Liver (tissue), 9 donors: Measurements from ENCODE around the gene PCDHA4. TPM values are rescaled to one million over a fixed set of nuclear protein-coding genes. Genes with fewer than 3 reads are reported as not detected.
A peak's percentile ranks its signal among the peaks of the same experiment; 100 is the strongest.

Source experiments
- DNase-seq: peaks from one replicate; pipeline ENCODE4 v3.0.0-alpha.2; 2017; ENCODE audit warnings: low spot score
- H3K27ac ChIP-seq, 2 donors: one replicate each; pipeline ENCODE4 v1.7.0; 2013; ENCODE audit warnings: inconsistent platforms in 2 of 2, low read length in 2 of 2, control low read depth in 1 of 2, low read depth in 1 of 2, mild to moderate bottlenecking in 1 of 2
- H3K27me3 ChIP-seq, 4 donors: one replicate each; pipeline versions ENCODE4 v1.6.1 to v1.7.0; 2013; ENCODE audit warnings: low read length in 3 of 4, inconsistent platforms in 1 of 4, mild to moderate bottlenecking in 1 of 4, moderate library complexity in 1 of 4; ENCODE audit not compliant: control insufficient read depth in 4 of 4, insufficient read depth in 4 of 4
- H3K36me3 ChIP-seq, 4 donors: one replicate each; pipeline versions ENCODE4 v1.6.1 to v1.7.0; 2013; ENCODE audit warnings: low read length in 3 of 4, mild to moderate bottlenecking in 3 of 4, low read depth in 1 of 4, moderate library complexity in 1 of 4; ENCODE audit not compliant: control insufficient read depth in 4 of 4, insufficient read depth in 3 of 4
- H3K4me1 ChIP-seq, 4 donors: one replicate each; pipeline versions ENCODE4 v1.6.1 to v1.7.0; 2013; ENCODE audit warnings: low read length in 3 of 4, mild to moderate bottlenecking in 3 of 4, moderate library complexity in 1 of 4; ENCODE audit not compliant: control insufficient read depth in 4 of 4, insufficient read depth in 4 of 4
- H3K4me3 ChIP-seq, 3 donors: one replicate each; pipeline versions ENCODE4 v1.6.1 to v1.7.0; 2013; ENCODE audit warnings: low read length in 3 of 3, control low read depth in 1 of 3, low read depth in 1 of 3, mild to moderate bottlenecking in 1 of 3
- H3K9ac ChIP-seq, 2 donors: one replicate each; pipeline ENCODE4 v1.7.0; 2013; ENCODE audit warnings: low read length in 2 of 2, mild to moderate bottlenecking in 2 of 2, moderate library complexity in 2 of 2, control low read depth in 1 of 2, low read depth in 1 of 2
- H3K9me3 ChIP-seq, 4 donors: one replicate each; pipeline versions ENCODE4 v1.6.1 to v1.7.0; 2013; ENCODE audit warnings: low read length in 3 of 4; ENCODE audit not compliant: control insufficient read depth in 4 of 4
- ATF3 ChIP-seq: IDR thresholded peaks from 2 replicates; pipeline ENCODE4 v1.6.1; 2016; ENCODE audit warnings: antibody characterized with exemption
- CTCF ChIP-seq: fragments of 150-350 bp; IDR thresholded peaks from 2 replicates; pipeline ENCODE4 v1.5.1; 2017; ENCODE audit warnings: improper control_type of control experiment, low read depth, low read length; ENCODE audit not compliant: missing input control
- EGR1 ChIP-seq, 2 donors: IDR thresholded peaks; 2 replicates each; pipeline ENCODE4 v1.6.1; 2016 to 2018; ENCODE audit warnings: antibody characterized with exemption in 2 of 2, low read depth in 2 of 2
- FOXA1 ChIP-seq: IDR thresholded peaks from 2 replicates; pipeline ENCODE4 v1.6.1; 2016; ENCODE audit warnings: antibody characterized with exemption
- FOXA2 ChIP-seq: IDR thresholded peaks from 2 replicates; pipeline ENCODE4 v1.6.1; 2016; ENCODE audit warnings: antibody characterized with exemption
- GABPA ChIP-seq, 2 donors: IDR thresholded peaks in 1 of 2; conservative IDR thresholded peaks in 1 of 2; 2 replicates each; pipeline ENCODE4 v1.6.1; 2016; ENCODE audit warnings: antibody characterized with exemption in 2 of 2, mild to moderate bottlenecking in 1 of 2, moderate library complexity in 1 of 2
- HNF4A ChIP-seq, 2 donors: conservative IDR thresholded peaks; 2 replicates each; pipeline ENCODE4 v1.6.1; 2016; ENCODE audit warnings: antibody characterized with exemption in 2 of 2, mild to moderate bottlenecking in 2 of 2
- HNF4G ChIP-seq: IDR thresholded peaks from 2 replicates; pipeline ENCODE4 v1.6.1; 2016; ENCODE audit warnings: antibody characterized with exemption
- JUND ChIP-seq, 2 donors: IDR thresholded peaks; 2 replicates each; pipeline ENCODE4 v1.6.1; 2016; ENCODE audit warnings: antibody characterized with exemption in 2 of 2
- MAX ChIP-seq: IDR thresholded peaks from 2 replicates; pipeline ENCODE4 v1.6.1; 2016; ENCODE audit warnings: antibody characterized with exemption
- NR2F2 ChIP-seq: IDR thresholded peaks from 2 replicates; pipeline ENCODE4 v1.6.1; 2016; ENCODE audit warnings: antibody characterized with exemption
- RAD21 ChIP-seq, 2 donors: IDR thresholded peaks; 2 replicates each; pipeline ENCODE4 v1.6.1; 2016; ENCODE audit warnings: antibody characterized with exemption in 2 of 2, mild to moderate bottlenecking in 2 of 2
- REST ChIP-seq: IDR thresholded peaks from 2 replicates; pipeline ENCODE4 v1.6.1; 2016; ENCODE audit warnings: antibody characterized with exemption, mild to moderate bottlenecking
- RXRA ChIP-seq, 2 donors: IDR thresholded peaks; 2 replicates each; pipeline ENCODE4 v1.6.1; 2017 to 2018; ENCODE audit warnings: antibody characterized with exemption in 2 of 2, mild to moderate bottlenecking in 1 of 2
- SP1 ChIP-seq: IDR thresholded peaks from 2 replicates; pipeline ENCODE4 v1.6.1; 2018; ENCODE audit warnings: antibody characterized with exemption, mild to moderate bottlenecking
- TAF1 ChIP-seq: conservative IDR thresholded peaks from 2 replicates; pipeline ENCODE4 v1.6.1; 2016; ENCODE audit warnings: antibody characterized with exemption, mild to moderate bottlenecking
- YY1 ChIP-seq: IDR thresholded peaks from 2 replicates; pipeline ENCODE4 v1.6.1; 2016; ENCODE audit warnings: antibody characterized with exemption, mild to moderate bottlenecking
- ZBTB33 ChIP-seq: IDR thresholded peaks from 2 replicates; pipeline ENCODE4 v1.6.1; 2016; ENCODE audit warnings: antibody characterized with exemption
- WGBS: extraction: QIAGEN DNeasy Blood & Tissue Kit; methylation state at CpG from one replicate; pipeline ENCODE4 v1.1.7; 2013; 5-methylcytosine and 5-hydroxymethylcytosine counted together
- polyA plus RNA-seq, 2 donors: library from polyadenylated mRNA; stranded (reverse) in 1 of 2; unstranded in 1 of 2; fragments of 200-250 nt in 1 of 2; fragments of >200 nt in 1 of 2; fragmentation: Nextera tagmentation in 1 of 2; extraction: Ambion mirVana in 1 of 2; gene quantifications; one replicate each; pipeline versions ENCODE4 v1.2.1 to v1.2.3, GENCODE V29; 2013 to 2015
- total RNA-seq, 2 donors: library from RNA; depleted of rRNA; stranded (reverse); fragments of >200 nt; gene quantifications; one replicate each; pipeline ENCODE4 v1.2.3, GENCODE V29; 2014
- donor health status: healthy.
- donor health status: healthy.
- donor health status: healthy.
- donor health status: healthy.
- donor health status: healthy.

The PCDHA4 gene
- total and polyA plus RNA-seq, 4 donors: 0.01 to 0.09 (median 0.07) TPM

GRCh38 chr5:140857987-140858240, 51.0 kb downstream of the PCDHA4 start:
- H3K9me3 ChIP-seq: peaks cover 23 to 37% (median 35%) of the 10 kb centered on the region in 4 donors
- no peak overlapping the region for H3K9ac ChIP-seq
- H3K4me1 ChIP-seq: no peaks in the 10 kb centered on the region
- 63% methylated on average over 22 of the region's 22 CpGs for WGBS
- TF ChIP-seq CTCF: no peak
- peak overlapping the region in 2 of 3 donors; percentile 18 to 30 for H3K4me3 ChIP-seq
- DNase-seq: no peak
- peaks cover 0 to 12% (median 4%) of the 10 kb centered on the region in 4 donors for H3K27me3 ChIP-seq
- no peak overlapping the region for H3K27ac ChIP-seq
- peaks cover 0 to 4% (median 0%) of the 10 kb centered on the region in 4 donors for H3K36me3 ChIP-seq

GRCh38 chr5:140862441-140863295, 55.8 kb downstream of the PCDHA4 start:
- WGBS: 38% methylated on average over 76 of the region's 76 CpGs
- Histone ChIP-seq H3K27me3 (peaks cover 0 to 8% (median 6%) of the 10 kb centered on the region in 4 donors), H3K9me3 (peaks cover 9 to 29% (median 26%) of the 10 kb centered on the region in 4 donors), H3K36me3 (peaks cover 0 to 4% (median 0%) of the 10 kb centered on the region in 4 donors), H3K4me1 (no peaks in the 10 kb centered on the region), H3K9ac (no peak overlapping the region), H3K4me3 (peak overlapping the region in 1 of 3 donors; percentile 24), H3K27ac (no peak overlapping the region)
- TF ChIP-seq ATF3 (no peak), EGR1 (IDR thresholded peaks at IDR 0.05; ENCODE audit: low read depth in 2 of 2) (no peak), HNF4G (no peak), SP1 (no peak), CTCF (no peak), REST (no peak), YY1 (no peak), FOXA2 (no peak), JUND (IDR thresholded peaks at IDR 0.05) (no peak), RXRA (IDR thresholded peaks at IDR 0.05) (no peak), FOXA1 (no peak), GABPA (IDR thresholded peaks at IDR 0.05 in 1 of 2, conservative IDR thresholded peaks at IDR 0.05 in 1 of 2) (no peak), ZBTB33 (no peak), RAD21 (IDR thresholded peaks at IDR 0.05) (no peak), NR2F2 (no peak), HNF4A (conservative IDR thresholded peaks at IDR 0.05) (no peak), MAX (no peak), TAF1 (no peak)
- no peak for DNase-seq
